Immature natural killer cell (primary cell): ENCODE data around the gene ROPN1B. TPM values are rescaled to one million over a fixed set of nuclear protein-coding genes. Genes with fewer than 3 reads are reported as not detected.

ENCODE experiments used
- polyA plus RNA-seq, 3 donors: library from polyadenylated mRNA; unstranded; fragments of 300-500 nt; fragmentation: Illumina TruSeq; gene quantifications; one replicate each; pipeline ENCODE4 v1.2.3, GENCODE V29; 2021

ROPN1B gene
- polyA plus RNA-seq, 3 donors from 2014 or later = 0.51 TPM; not detected in 2

Other genes starting within 250 kb of the ROPN1B start
- 10 to 100 TPM; 24.1 to 28.0 (median 25.4) TPM for gene SLC41A3, start 114.9 kb downstream of the ROPN1B start, polyA plus RNA-seq
- gene ALDH1L1, start 211.4 kb downstream of the ROPN1B start, polyA plus RNA-seq = not detected